GM21723 (cell line): ENCODE measurements around the gene NUBPL.
"Not testable (repeated sequence)": the region's sequence is repeated elsewhere in the genome, so short reads cannot be mapped to it uniquely, and the experiment has no call there.

Experiments
- ATAC-seq: cut with Tn5 transposase; IDR thresholded peaks from one replicate; pipeline ENCODE4 v1.9.1; 2021; ENCODE audit warnings: mild to moderate bottlenecking, moderate library complexity; ENCODE audit not compliant: unreplicated experiment

NUBPL gene

GRCh38 chr14:31672709-31673108 is 111.5 kb downstream of the NUBPL start:
- no peak for ATAC-seq

GRCh38 chr14:31677052-31677451 is 115.8 kb downstream of the NUBPL start:
- ATAC-seq: no peak

DNA sequence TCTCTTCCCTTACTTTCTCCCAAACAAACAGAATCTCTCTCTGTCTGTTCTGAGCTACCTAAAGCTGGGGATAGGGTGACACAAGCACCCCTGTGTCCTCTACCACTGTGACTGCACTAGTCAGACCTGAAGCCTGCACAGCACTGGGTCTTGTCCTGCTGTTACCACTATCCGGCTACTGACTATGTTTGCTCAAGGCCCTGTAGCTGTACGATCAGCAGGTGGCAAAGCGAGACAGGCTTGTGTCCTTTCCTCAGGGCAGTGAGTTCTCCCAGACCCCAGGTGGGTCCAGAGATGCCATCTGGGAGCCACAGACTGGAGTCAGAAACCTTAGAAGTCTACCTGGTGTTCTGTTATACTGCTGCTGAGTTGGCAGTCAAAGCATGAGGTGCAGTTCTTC is 116.4 kb downstream of the NUBPL start:
- no peak for ATAC-seq

DNA sequence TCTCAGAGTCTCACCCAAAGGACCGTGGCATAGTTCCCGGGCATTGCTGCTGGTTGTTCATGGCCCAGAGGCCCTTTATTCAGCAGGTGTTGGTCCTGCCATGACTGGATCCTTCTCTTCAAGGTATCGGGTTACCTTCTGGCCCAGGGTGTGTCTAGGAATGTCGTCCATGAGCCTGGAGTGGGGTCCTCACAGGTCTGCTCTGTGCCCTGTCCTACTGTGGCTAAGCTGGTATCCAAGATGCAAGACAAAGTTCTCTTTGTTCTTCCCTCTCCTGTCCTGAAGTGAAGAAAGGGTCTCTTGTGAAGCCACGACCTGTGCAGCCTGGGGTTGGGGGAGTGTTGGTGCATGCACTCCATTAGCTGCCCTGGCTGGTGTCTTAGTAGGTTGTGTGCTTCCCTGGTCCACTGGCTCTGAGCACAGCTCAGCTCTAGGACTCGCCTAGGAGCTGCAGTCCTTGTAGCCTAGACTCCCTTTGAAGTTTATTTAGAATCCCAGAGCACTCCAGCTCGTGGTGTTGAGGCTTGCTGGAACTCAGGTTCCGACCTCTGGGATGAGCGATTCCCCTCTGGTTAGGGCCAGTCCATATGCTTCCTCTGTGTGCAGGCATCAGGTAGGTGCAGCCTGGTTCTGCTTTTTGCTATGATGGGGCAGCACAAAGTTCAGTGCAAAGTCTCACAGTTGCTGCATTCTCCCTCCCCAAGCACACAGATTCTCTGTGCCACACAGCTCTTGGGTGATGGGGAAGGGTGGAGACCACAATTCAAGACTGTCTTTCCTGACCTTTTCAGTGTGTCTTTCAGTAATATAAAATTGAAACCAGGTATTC is 117.4 kb downstream of the NUBPL start:
- ATAC-seq: no peak

- no peak for ATAC-seq
Observed at GRCh38 chr14:31682768-31683167, 121.6 kb downstream of the NUBPL start.

- ATAC-seq: no peak
Observed at GRCh38 chr14:31687726-31688125, 126.5 kb downstream of the NUBPL start.

DNA sequence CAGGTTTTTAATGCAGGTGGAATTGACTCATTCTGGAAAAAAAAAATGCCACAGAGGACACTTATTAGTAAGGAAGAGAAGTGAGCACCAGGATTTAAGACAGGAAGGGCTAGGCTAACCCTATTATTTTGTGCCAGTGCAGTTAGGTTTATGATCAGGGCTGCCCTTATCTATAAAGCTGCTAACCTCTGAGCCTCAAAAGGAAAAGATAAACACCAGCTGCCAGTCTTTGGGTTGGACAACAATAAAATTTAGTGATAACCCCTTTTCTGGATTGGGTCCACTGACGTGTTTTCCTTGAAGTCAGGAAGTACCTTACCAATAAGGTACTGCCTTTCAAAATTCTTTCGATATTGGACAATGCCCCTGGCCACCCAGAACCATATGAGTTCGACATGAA is 128.9 kb downstream of the NUBPL start:
- no peak for ATAC-seq

GRCh38 chr14:31692376-31692781 is 131.2 kb downstream of the NUBPL start:
- ATAC-seq: no peak

DNA sequence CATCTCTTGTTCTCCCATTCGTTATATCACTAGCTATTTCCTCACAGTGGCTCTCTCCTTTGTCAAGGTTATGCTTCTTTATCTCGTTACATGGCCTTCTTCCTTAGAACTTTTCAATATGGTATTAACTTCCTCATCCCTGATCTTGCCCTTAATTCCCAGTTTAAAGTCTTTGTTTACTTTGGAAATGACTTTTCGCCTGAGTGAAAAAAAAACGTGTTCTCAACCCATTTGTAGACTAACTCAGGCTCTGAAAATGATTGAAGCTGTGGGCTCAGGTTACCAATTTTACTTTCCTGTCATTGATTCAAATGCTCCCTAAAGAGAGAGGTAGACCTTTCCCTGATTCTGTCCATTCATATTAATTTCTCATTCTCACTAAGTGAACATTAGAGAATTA is 135.2 kb downstream of the NUBPL start:
- no peak for ATAC-seq

- no peak for ATAC-seq
Observed at GRCh38 chr14:31699809-31700208, 138.6 kb downstream of the NUBPL start.

- ATAC-seq: no peak
Observed at GRCh38 chr14:31700282-31701074, 139.3 kb downstream of the NUBPL start.

DNA sequence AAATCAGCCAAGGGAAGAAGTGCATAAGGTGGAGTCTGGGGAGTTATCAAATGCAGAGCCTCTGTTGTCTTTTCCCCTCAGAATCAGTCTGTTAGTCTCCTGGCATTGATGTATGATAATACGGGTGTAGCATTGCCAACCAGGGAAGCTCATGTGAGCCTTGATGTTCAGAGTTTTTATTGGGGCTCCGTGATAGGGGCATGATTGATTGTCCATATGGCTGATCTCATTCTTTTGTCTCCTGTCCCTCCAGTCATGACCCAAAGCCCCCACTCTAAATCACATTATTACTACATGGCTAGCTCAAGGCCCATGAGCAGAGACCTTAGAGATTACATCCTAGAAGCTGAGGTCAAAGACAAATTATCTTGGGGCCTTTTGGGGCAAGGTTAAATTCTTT is 140.9 kb downstream of the NUBPL start:
- ATAC-seq: no peak

DNA sequence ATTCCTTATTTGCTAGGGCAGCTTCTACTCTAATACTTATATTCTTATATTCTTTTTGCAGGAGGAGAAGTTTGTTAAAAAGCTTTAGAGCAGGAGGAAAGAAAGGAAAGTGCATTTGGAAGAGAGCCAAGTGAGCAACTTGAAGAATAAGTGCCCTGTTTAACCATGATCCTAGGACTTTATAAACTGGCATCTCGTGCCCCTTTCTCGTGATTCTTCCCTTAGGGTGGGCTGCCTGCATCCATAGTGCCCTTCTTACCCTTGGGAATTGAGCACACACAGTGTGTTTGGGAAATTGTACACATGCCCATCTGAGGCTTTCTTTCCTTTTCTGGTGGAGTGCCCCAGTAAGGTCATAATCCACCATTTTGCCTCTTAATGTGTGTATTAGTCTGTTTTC is 141.9 kb downstream of the NUBPL start:
- ATAC-seq: no peak

GRCh38 chr14:31705731-31706130 is 144.5 kb downstream of the NUBPL start:
- no peak for ATAC-seq

- not testable (repeated sequence) for ATAC-seq
Observed at GRCh38 chr14:31708661-31709060, 147.5 kb downstream of the NUBPL start.

GRCh38 chr14:31712244-31713127 is 151.3 kb downstream of the NUBPL start:
- ATAC-seq: no peak

- no peak for ATAC-seq
Observed at GRCh38 chr14:31716208-31716607, 155.0 kb downstream of the NUBPL start.

DNA sequence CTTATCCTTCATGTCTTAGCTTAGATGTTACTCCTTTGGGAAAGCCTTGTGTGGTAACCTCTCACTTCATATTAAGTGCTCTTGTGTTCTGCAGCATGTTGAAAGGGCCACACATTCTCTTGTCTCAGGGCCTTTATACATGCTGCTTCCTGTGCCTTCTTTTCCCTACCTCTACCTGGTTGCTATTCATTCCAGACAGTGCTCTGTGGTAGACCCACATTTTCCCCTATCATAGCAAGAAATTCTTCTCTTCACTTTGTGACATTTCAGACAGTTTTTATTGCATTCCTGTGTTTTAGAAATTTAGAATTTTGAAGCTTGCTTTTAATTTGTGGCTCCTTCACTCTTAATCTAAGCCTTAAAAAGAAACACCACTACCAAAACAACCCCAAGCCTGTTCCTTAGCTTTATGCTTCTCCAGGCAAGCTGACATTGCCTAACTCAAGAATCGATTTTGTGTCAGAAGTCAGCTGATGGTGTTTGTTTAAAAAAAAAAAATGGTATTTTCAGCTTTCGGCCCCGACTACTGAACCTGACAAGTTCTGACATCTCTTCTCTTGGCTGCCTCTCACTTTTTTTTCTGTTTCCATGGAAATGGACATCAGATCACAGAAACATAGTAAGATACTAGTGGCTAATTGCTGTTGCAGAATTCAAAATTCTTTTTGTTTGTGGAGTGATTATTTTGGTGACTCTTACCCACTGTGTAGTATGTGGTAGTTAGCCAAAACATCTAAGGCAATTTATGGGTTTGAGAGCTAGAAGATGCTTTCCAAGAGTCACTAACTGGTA is 156.3 kb downstream of the NUBPL start:
- no peak for ATAC-seq

- no peak for ATAC-seq
Observed at GRCh38 chr14:31718585-31718984, 157.4 kb downstream of the NUBPL start.

DNA sequence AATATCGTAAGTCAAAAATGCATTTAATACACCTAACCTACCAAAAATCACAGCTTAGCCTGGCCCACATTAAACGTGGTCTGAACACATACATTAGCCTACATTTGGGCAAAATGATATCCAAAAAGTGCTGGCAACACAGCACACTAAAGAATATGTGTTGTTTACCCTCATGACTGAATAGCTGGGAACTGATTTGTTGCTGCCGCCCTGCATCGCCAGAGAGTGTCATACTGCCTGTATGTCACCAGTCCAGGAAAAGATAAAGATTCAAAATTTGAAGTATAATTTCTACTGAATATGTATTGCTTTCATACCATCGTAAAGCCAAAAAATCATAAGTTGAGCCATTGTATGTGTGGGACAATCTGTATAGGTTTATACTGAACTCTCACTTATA is 157.8 kb downstream of the NUBPL start:
- ATAC-seq: no peak
